T47D (cell line): ENCODE measurements around the gene ENOX1.
A peak's percentile ranks its signal among the peaks of the same experiment; 100 is the strongest.

Source experiments
- DNase-seq, 2 experiments: peaks; one replicate each; pipeline versions ENCODE4 v3.0.0 to v3.0.0-alpha.2; 2011 to 2012; ENCODE audit warnings: low read depth in 1 of 2, low spot score in 1 of 2
- JUND ChIP-seq: IDR thresholded peaks from 2 replicates; pipeline ENCODE4 v1.6.1; 2012; ENCODE audit warnings: low read depth
- in situ Hi-C: cut with HindIII; loops from 2 replicates; pipeline ENCODE4 v1.10.0; 2016; ENCODE audit warnings: low sequenced_read_pairs, low pct_unique_long_range_greater_than_20kb

The ENOX1 gene

DNA sequence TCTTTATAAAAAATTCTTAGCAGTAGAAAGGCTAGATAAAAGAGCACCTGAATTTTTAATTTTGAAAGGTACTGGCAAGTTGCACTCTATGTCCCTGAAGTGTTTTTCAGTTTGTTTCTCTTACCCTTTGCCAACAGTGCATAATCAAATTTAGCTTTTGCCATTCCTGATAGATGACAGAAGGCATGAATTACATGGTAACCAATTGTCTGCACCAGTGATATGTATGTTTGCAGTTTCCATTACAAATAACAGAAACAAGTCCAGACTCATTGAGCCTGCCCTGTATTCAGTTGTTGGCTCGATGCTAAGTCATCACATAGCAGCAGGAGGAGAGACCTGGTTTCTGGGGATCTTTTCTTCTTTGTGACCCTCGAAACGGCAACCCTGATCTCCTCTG is 453.6 kb downstream of the ENOX1 start:
- in situ Hi-C loops, result no loop called here
- no peak for TF ChIP-seq JUND
- no peak for DNase-seq

- TF ChIP-seq JUND, result no peak
- in situ Hi-C loops, result no loop called here
- no peak for DNase-seq
These were observed 455.1 kb downstream of the ENOX1 start for GRCh38 chr13:43331672-43332071.

DNA sequence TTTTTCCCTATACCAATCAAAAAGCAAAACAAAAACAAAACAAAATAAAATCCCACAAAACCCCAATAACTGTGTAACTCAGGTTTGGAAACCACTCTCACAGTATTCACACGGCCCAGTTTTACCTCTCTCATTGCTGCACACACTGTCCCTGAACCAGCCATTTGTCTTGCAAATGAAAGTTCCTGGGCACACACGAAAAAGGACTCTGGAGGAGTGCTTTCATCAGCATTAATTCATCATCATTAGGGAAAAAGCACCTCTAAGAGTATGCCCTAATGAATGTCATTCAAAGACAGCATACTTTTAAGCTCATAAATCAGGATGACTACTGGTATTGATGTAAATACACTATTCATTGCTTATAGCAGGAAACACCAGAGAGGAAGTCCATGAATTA is 457.1 kb downstream of the ENOX1 start:
- no peak for TF ChIP-seq JUND
- in situ Hi-C loops, result no loop called here
- no peak for DNase-seq

- in situ Hi-C loops, result no loop called here
- DNase-seq, result no peak
- no peak for TF ChIP-seq JUND
These were observed 457.9 kb downstream of the ENOX1 start for GRCh38 chr13:43328907-43329306.

- no peak for TF ChIP-seq JUND
- in situ Hi-C loops, result no loop called here
- no peak for DNase-seq
These were observed 460.7 kb downstream of the ENOX1 start for GRCh38 chr13:43326100-43326499.

DNA sequence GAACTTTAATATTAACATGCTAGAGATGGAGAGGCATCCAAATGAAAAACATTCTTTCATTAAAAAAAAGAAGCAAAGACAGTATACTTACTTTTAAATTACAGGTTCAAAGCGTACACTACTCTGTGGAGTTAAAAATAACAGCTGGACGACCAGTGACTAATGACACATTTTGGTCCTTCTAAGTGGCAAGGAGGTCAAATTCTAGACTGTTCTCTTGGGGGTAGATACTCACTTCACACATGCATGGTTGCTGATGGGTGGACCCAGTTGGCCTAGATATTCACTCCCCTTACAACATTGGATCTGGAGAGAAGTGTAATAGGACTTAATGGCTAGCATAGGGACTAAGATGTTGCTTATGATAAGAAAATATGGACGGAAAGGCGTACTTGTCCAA is 461.1 kb downstream of the ENOX1 start:
- in situ Hi-C loops, result no loop called here
- DNase-seq, result no peak

DNA sequence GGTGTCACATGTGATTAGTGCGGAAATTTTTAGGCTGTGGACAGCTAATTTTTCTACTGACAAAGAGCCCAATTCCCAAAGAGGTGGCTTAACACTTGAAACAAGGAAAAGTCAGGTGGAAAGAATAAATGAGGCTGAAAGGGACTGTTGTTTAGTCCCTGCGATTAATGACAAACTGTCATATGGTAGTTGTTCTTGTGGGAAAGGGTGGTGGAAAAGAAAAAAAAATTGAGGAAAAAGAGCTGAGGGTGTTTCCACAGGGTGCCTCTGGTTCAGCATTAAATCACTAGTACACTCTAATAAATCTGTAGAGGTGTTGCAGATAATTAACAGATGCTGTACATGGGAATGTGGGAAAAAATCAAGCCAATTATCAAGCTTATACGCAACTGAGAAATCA is 462.6 kb downstream of the ENOX1 start:
- no peak for DNase-seq
- no peak for TF ChIP-seq JUND
- in situ Hi-C loops, result no loop called here

More for the DNA sequence above, 461.1 kb downstream of the ENOX1 start:
- TF ChIP-seq JUND, result no peak

- DNase-seq, result no peak
- in situ Hi-C loops, result no loop called here
- TF ChIP-seq JUND, result no peak
These were observed 466.9 kb downstream of the ENOX1 start for GRCh38 chr13:43319617-43320444.

GRCh38 chr13:43316946-43317353 is 469.8 kb downstream of the ENOX1 start:
- DNase-seq, result no peak
- in situ Hi-C loops, result no loop called here
- no peak for TF ChIP-seq JUND

DNA sequence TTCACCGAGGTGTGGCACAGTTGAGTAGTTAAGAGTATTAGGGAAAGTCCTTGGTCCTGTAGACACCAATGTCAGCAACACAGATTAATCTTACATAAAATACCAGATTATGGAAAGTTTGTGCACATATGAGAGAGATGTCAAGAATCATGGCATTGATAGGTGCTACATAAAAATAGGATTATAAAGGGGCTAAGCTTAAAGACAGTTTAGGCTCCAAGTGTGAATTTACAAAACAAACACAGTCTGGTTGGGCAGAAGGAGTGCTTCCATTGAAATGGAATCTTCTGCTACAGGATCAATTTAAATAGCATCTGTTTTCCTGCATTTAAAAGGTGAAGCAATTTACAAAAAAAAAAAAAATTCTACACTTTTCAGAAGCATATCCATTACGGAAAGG is 470.5 kb downstream of the ENOX1 start:
- TF ChIP-seq JUND, result no peak
- in situ Hi-C loops, result no loop called here

GRCh38 chr13:43315522-43315921 is 471.2 kb downstream of the ENOX1 start:
- in situ Hi-C loops, result no loop called here
- no peak for DNase-seq
- TF ChIP-seq JUND, result no peak

More for the DNA sequence above, 470.5 kb downstream of the ENOX1 start:
- no peak for DNase-seq

GRCh38 chr13:43309311-43309710 is 477.5 kb downstream of the ENOX1 start:
- in situ Hi-C loops, result no loop called here
- no peak for TF ChIP-seq JUND
- no peak for DNase-seq

- no peak for TF ChIP-seq JUND
- in situ Hi-C loops, result no loop called here
- DNase-seq, result peak in 1 of 2 experiments; percentile 83
These were observed 478.8 kb downstream of the ENOX1 start for GRCh38 chr13:43307921-43308433.
